ENCODE results near the gene MYLK. TPM values are rescaled to one million over a fixed set of nuclear protein-coding genes. Genes with fewer than 3 reads are reported as not detected.

MYLK gene
- total and polyA plus RNA-seq, 4 donors, result 17.1 to 158 (median 41.9) TPM

- no peak overlapping the region for H3K9ac ChIP-seq (ENCODE audit: low read depth in 1 of 2, low read length in 2 of 2)
- H3K27ac ChIP-seq (ENCODE audit: low read depth in 1 of 2, low read length in 2 of 2), result no peak overlapping the region
- no peaks in the 10 kb centered on the region for H3K27me3 ChIP-seq (ENCODE audit: control insufficient read depth in 4 of 4, insufficient read depth in 4 of 4, low read length in 3 of 4)
- no peaks in the 10 kb centered on the region for H3K4me1 ChIP-seq (ENCODE audit: control insufficient read depth in 4 of 4, insufficient read depth in 4 of 4, low read length in 3 of 4)
- WGBS, result 93% methylated on average over 13 of the region's 13 CpGs
- TF ChIP-seq, protein P1, sequence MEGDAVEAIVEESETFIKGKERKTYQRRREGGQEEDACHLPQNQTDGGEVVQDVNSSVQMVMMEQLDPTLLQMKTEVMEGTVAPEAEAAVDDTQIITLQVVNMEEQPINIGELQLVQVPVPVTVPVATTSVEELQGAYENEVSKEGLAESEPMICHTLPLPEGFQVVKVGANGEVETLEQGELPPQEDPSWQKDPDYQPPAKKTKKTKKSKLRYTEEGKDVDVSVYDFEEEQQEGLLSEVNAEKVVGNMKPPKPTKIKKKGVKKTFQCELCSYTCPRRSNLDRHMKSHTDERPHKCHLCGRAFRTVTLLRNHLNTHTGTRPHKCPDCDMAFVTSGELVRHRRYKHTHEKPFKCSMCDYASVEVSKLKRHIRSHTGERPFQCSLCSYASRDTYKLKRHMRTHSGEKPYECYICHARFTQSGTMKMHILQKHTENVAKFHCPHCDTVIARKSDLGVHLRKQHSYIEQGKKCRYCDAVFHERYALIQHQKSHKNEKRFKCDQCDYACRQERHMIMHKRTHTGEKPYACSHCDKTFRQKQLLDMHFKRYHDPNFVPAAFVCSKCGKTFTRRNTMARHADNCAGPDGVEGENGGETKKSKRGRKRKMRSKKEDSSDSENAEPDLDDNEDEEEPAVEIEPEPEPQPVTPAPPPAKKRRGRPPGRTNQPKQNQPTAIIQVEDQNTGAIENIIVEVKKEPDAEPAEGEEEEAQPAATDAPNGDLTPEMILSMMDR (IDR thresholded peaks at IDR 0.05; ENCODE audit: low read depth, low read length, missing input control), result no peak
- TF ChIP-seq RXRA (IDR thresholded peaks at IDR 0.05) (no peak), EGR1 (IDR thresholded peaks at IDR 0.05; ENCODE audit: low read depth in 2 of 2) (no peak), GABPA (IDR thresholded peaks at IDR 0.05 in 1 of 2, conservative IDR thresholded peaks at IDR 0.05 in 1 of 2) (no peak), ATF3 (IDR thresholded peaks at IDR 0.05) (no peak)
- H3K36me3 ChIP-seq (ENCODE audit: control insufficient read depth in 4 of 4, insufficient read depth in 3 of 4, low read depth in 1 of 4, low read length in 3 of 4), result peaks cover 3 to 48% (median 34%) of the 10 kb centered on the region in 4 donors
- no peak for DNase-seq (ENCODE audit: low spot score)
- no peaks in the 10 kb centered on the region for H3K9me3 ChIP-seq (ENCODE audit: control insufficient read depth in 4 of 4, low read length in 3 of 4)
- H3K4me3 ChIP-seq (ENCODE audit: low read depth in 1 of 3, low read length in 3 of 3), result no peak overlapping the region
Measured at GRCh38 chr3:123733805-123734526, 150.2 kb downstream of the MYLK start.

GRCh38 chr3:123733341-123733740, 150.8 kb downstream of the MYLK start:
- no peak for DNase-seq (ENCODE audit: low spot score)
- TF ChIP-seq TAF1 (conservative IDR thresholded peaks at IDR 0.05) (no peak), RAD21 (IDR thresholded peaks at IDR 0.05) (no peak), HNF4A (conservative IDR thresholded peaks at IDR 0.05) (no peak), NR2F2 (IDR thresholded peaks at IDR 0.05) (no peak), EGR1 (IDR thresholded peaks at IDR 0.05; ENCODE audit: low read depth in 2 of 2) (no peak), ZBTB33 (IDR thresholded peaks at IDR 0.05) (no peak), SP1 (IDR thresholded peaks at IDR 0.05) (no peak), HNF4G (IDR thresholded peaks at IDR 0.05) (no peak), FOXA2 (IDR thresholded peaks at IDR 0.05) (no peak), MAX (IDR thresholded peaks at IDR 0.05) (no peak)
- TF ChIP-seq, protein P1 (IDR thresholded peaks at IDR 0.05; ENCODE audit: low read depth, low read length, missing input control), result no peak
- Histone ChIP-seq H3K4me3 (ENCODE audit: low read depth in 1 of 3, low read length in 3 of 3) (no peak overlapping the region), H3K9ac (ENCODE audit: low read depth in 1 of 2, low read length in 2 of 2) (no peak overlapping the region), H3K27ac (ENCODE audit: low read depth in 1 of 2, low read length in 2 of 2) (no peak overlapping the region), H3K4me1 (ENCODE audit: control insufficient read depth in 4 of 4, insufficient read depth in 4 of 4, low read length in 3 of 4) (no peaks in the 10 kb centered on the region), H3K36me3 (ENCODE audit: control insufficient read depth in 4 of 4, insufficient read depth in 3 of 4, low read depth in 1 of 4, low read length in 3 of 4) (peaks cover 3 to 47% (median 34%) of the 10 kb centered on the region in 4 donors), H3K27me3 (ENCODE audit: control insufficient read depth in 4 of 4, insufficient read depth in 4 of 4, low read length in 3 of 4) (no peaks in the 10 kb centered on the region), H3K9me3 (ENCODE audit: control insufficient read depth in 4 of 4, low read length in 3 of 4) (no peaks in the 10 kb centered on the region)
- WGBS, result 98% methylated on average over 4 of the region's 4 CpGs

Data from liver (tissue), 9 donors.